ENCODE results near the gene BCO2. TPM values are rescaled to one million over a fixed set of nuclear protein-coding genes. Genes with fewer than 3 reads are reported as not detected.

BCO2 gene
- total and polyA plus RNA-seq, 2 experiments from 2014 or later, result 0.63 to 1.1 TPM

DNA sequence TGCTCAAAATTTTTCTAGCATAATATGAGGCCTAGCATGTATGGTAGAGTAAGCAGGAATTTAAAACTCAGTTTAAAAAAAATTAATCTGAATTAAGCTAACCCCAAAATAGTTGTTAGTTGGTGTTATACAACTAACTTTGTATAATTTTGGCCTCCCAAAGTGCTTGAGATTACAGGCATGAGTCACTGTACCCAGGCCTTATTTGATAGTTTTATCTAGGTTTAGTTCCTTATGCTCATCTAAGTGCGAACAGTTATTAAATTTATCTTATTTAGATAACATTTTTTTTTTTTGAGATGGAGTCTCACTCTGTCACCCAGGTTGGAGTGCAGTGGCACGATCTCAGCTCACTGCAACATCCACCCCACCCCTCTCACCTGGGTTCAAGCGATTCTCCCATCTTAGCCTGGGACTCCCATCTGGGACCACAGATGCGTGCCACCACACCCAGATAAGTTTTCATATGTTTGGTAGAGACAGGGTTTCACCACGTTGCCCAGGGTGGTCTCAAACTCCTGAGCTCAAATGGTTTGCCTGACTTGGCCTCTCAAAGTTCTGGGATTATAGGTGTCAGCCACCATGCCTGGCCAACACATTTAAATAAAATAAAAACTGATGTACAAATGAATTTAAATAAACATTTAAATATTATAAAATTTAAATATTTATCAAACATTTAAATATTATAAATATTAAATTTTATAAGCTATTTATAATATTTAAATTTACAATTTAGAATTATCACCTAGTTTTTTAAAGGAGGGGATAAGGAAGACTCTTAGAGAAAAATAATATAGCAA lies 19.0 kb upstream of the BCO2 start:
- no peak overlapping the region for H3K27ac ChIP-seq (ENCODE audit: low read depth)
- ATAC-seq (no peak), DNase-seq (ENCODE audit: low spot score) (no peak)
- no peaks in the 10 kb centered on the region for H4K20me1 ChIP-seq (replicated peaks; ENCODE audit: insufficient read depth)
- H3K4me1 ChIP-seq (ENCODE audit: insufficient read depth), result no peaks in the 10 kb centered on the region
- no peaks in the 10 kb centered on the region for H3K9me2 ChIP-seq (ENCODE audit: insufficient read depth)
- Mint-ChIP-seq H3K27ac (no peak overlapping the region), H3K9me3 (no peaks in the 10 kb centered on the region), H3K4me3 (no peak overlapping the region), H3K4me1 (no peaks in the 10 kb centered on the region), H3K36me3 (ENCODE audit: low read depth) (no peaks in the 10 kb centered on the region), H3K27me3 (ENCODE audit: insufficient read depth, low read depth, poor library complexity) (no peaks in the 10 kb centered on the region)
- TF ChIP-seq POLR2AphosphoS5 (IDR thresholded peaks at IDR 0.05; ENCODE audit: low read depth), result no peak
- no peak for TF ChIP-seq ZNF331 (CRISPR knock-in tag; IDR thresholded peaks at IDR 0.05; ENCODE audit: low read depth)
- no peak for TF ChIP-seq NANOG (IDR thresholded peaks at IDR 0.05; ENCODE audit: borderline replicate concordance)
- no peaks in the 10 kb centered on the region for H3F3A ChIP-seq (replicated peaks; ENCODE audit: low read depth)
- H3K27me3 ChIP-seq (ENCODE audit: insufficient read depth), result no peaks in the 10 kb centered on the region
- no peaks in the 10 kb centered on the region for H3K36me3 ChIP-seq (ENCODE audit: insufficient read depth)
- no peak overlapping the region for H3K4me3 ChIP-seq
- no peaks in the 10 kb centered on the region for H3K79me2 ChIP-seq (replicated peaks; ENCODE audit: insufficient read depth)
- H3K4me2 ChIP-seq, result no peak overlapping the region
- H2AFZ ChIP-seq, result no peak overlapping the region

DNA sequence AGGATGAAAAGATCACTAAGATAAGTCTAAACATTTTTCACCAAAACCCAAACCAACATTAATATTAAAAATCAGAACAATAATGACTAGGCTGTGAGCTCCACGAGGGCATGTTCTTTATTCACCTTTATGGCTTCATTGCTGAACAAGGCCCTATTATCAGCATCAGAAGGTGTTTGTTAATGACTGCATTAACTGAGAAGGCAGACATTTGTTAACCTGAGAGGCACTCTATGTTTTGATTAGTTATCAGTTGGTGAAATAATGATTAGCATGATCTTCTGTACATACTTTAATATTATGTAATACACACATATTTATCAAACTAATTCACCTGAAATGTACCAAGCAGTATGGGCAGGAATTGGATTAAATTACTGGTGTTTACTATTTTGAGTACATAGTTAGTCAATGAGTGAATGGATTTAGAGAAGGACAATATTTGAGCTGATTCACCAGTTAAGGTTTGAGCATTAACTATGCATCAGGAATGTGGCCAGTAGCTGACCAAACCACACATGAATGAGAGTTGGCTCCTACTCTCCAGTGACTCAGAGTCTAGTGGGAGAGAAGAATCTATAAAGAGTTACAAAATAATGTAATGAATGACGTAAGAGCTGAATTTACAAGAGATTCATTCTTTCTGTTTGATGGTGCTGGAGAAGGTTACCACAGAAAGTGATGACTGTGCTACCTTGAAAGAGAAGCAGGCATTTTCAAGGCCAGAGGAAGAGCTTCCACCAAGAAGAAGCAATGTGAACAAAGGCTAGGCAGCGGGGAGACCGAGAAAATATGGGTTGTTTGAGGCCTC lies 18.2 kb upstream of the BCO2 start:
- no peak overlapping the region for H3K27ac Mint-ChIP-seq
- no peak overlapping the region for H3K4me2 ChIP-seq
- ATAC-seq (no peak), DNase-seq (ENCODE audit: low spot score) (no peak)
- H3K4me1 Mint-ChIP-seq, result no peaks in the 10 kb centered on the region
- peak overlapping the region; percentile 88 for H2AFZ ChIP-seq
- H3K4me3 ChIP-seq, result no peak overlapping the region
- no peaks in the 10 kb centered on the region for H3K79me2 ChIP-seq (replicated peaks; ENCODE audit: insufficient read depth)
- no peaks in the 10 kb centered on the region for H3F3A ChIP-seq (replicated peaks; ENCODE audit: low read depth)
- H3K4me3 Mint-ChIP-seq, result no peak overlapping the region
- H3K27me3 Mint-ChIP-seq (ENCODE audit: insufficient read depth, low read depth, poor library complexity), result no peaks in the 10 kb centered on the region
- no peaks in the 10 kb centered on the region for H3K27me3 ChIP-seq (ENCODE audit: insufficient read depth)
- no peaks in the 10 kb centered on the region for H3K9me3 Mint-ChIP-seq
- H3K36me3 Mint-ChIP-seq (ENCODE audit: low read depth), result no peaks in the 10 kb centered on the region
- no peaks in the 10 kb centered on the region for H3K36me3 ChIP-seq (ENCODE audit: insufficient read depth)
- H3K9me2 ChIP-seq (ENCODE audit: insufficient read depth), result no peaks in the 10 kb centered on the region
- peak overlapping the region; percentile 9; the same call in 1 of the 2 replicates for H3K27ac ChIP-seq (ENCODE audit: low read depth)
- no peaks in the 10 kb centered on the region for H3K4me1 ChIP-seq (ENCODE audit: insufficient read depth)
- H4K20me1 ChIP-seq (replicated peaks; ENCODE audit: insufficient read depth), result no peaks in the 10 kb centered on the region
- TF ChIP-seq, protein P1, sequence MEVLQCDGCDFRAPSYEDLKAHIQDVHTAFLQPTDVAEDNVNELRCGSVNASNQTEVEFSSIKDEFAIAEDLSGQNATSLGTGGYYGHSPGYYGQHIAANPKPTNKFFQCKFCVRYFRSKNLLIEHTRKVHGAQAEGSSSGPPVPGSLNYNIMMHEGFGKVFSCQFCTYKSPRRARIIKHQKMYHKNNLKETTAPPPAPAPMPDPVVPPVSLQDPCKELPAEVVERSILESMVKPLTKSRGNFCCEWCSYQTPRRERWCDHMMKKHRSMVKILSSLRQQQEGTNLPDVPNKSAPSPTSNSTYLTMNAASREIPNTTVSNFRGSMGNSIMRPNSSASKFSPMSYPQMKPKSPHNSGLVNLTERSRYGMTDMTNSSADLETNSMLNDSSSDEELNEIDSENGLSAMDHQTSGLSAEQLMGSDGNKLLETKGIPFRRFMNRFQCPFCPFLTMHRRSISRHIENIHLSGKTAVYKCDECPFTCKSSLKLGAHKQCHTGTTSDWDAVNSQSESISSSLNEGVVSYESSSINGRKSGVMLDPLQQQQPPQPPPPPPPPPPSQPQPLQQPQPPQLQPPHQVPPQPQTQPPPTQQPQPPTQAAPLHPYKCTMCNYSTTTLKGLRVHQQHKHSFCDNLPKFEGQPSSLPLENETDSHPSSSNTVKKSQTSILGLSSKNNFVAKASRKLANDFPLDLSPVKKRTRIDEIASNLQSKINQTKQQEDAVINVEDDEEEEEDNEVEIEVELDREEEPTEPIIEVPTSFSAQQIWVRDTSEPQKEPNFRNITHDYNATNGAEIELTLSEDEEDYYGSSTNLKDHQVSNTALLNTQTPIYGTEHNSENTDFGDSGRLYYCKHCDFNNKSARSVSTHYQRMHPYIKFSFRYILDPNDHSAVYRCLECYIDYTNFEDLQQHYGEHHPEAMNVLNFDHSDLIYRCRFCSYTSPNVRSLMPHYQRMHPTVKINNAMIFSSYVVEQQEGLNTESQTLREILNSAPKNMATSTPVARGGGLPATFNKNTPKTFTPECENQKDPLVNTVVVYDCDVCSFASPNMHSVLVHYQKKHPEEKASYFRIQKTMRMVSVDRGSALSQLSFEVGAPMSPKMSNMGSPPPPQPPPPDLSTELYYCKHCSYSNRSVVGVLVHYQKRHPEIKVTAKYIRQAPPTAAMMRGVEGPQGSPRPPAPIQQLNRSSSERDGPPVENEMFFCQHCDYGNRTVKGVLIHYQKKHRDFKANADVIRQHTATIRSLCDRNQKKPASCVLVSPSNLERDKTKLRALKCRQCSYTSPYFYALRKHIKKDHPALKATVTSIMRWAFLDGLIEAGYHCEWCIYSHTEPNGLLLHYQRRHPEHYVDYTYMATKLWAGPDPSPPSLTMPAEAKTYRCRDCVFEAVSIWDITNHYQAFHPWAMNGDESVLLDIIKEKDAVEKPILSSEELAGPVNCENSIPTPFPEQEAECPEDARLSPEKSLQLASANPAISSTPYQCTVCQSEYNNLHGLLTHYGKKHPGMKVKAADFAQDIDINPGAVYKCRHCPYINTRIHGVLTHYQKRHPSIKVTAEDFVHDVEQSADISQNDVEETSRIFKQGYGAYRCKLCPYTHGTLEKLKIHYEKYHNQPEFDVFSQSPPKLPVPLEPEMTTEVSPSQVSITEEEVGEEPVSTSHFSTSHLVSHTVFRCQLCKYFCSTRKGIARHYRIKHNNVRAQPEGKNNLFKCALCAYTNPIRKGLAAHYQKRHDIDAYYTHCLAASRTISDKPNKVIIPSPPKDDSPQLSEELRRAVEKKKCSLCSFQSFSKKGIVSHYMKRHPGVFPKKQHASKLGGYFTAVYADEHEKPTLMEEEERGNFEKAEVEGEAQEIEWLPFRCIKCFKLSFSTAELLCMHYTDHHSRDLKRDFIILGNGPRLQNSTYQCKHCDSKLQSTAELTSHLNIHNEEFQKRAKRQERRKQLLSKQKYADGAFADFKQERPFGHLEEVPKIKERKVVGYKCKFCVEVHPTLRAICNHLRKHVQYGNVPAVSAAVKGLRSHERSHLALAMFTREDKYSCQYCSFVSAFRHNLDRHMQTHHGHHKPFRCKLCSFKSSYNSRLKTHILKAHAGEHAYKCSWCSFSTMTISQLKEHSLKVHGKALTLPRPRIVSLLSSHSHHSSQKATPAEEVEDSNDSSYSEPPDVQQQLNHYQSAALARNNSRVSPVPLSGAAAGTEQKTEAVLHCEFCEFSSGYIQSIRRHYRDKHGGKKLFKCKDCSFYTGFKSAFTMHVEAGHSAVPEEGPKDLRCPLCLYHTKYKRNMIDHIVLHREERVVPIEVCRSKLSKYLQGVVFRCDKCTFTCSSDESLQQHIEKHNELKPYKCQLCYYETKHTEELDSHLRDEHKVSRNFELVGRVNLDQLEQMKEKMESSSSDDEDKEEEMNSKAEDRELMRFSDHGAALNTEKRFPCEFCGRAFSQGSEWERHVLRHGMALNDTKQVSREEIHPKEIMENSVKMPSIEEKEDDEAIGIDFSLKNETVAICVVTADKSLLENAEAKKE (CRISPR knock-in tag; IDR thresholded peaks at IDR 0.05), result no peak
- TF ChIP-seq ZNF114 (CRISPR knock-in tag; IDR thresholded peaks at IDR 0.05), result no peak
- TF ChIP-seq, protein P2, sequence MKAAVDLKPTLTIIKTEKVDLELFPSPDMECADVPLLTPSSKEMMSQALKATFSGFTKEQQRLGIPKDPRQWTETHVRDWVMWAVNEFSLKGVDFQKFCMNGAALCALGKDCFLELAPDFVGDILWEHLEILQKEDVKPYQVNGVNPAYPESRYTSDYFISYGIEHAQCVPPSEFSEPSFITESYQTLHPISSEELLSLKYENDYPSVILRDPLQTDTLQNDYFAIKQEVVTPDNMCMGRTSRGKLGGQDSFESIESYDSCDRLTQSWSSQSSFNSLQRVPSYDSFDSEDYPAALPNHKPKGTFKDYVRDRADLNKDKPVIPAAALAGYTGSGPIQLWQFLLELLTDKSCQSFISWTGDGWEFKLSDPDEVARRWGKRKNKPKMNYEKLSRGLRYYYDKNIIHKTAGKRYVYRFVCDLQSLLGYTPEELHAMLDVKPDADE (IDR thresholded peaks at IDR 0.05), result no peak
- TF ChIP-seq, protein P3, sequence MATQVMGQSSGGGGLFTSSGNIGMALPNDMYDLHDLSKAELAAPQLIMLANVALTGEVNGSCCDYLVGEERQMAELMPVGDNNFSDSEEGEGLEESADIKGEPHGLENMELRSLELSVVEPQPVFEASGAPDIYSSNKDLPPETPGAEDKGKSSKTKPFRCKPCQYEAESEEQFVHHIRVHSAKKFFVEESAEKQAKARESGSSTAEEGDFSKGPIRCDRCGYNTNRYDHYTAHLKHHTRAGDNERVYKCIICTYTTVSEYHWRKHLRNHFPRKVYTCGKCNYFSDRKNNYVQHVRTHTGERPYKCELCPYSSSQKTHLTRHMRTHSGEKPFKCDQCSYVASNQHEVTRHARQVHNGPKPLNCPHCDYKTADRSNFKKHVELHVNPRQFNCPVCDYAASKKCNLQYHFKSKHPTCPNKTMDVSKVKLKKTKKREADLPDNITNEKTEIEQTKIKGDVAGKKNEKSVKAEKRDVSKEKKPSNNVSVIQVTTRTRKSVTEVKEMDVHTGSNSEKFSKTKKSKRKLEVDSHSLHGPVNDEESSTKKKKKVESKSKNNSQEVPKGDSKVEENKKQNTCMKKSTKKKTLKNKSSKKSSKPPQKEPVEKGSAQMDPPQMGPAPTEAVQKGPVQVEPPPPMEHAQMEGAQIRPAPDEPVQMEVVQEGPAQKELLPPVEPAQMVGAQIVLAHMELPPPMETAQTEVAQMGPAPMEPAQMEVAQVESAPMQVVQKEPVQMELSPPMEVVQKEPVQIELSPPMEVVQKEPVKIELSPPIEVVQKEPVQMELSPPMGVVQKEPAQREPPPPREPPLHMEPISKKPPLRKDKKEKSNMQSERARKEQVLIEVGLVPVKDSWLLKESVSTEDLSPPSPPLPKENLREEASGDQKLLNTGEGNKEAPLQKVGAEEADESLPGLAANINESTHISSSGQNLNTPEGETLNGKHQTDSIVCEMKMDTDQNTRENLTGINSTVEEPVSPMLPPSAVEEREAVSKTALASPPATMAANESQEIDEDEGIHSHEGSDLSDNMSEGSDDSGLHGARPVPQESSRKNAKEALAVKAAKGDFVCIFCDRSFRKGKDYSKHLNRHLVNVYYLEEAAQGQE (IDR thresholded peaks at IDR 0.05; ENCODE audit: unreplicated experiment), result no peak
- TF ChIP-seq POLR2AphosphoS5 (IDR thresholded peaks at IDR 0.05; ENCODE audit: low read depth), result no peak
- TF ChIP-seq EZH2phosphoT487 (IDR thresholded peaks at IDR 0.05; ENCODE audit: unreplicated experiment), result no peak
- TF ChIP-seq STAT1 (IDR thresholded peaks at IDR 0.05; ENCODE audit: unreplicated experiment), result no peak

Data from GM23338 (cell line).